G401.6 (cell line): Measurements from ENCODE around the gene CLSTN2.

Experiments used
- FAIRE-seq: peaks from 2 replicates; lab custom pipeline; 2012; peaks lifted over from hg19 to GRCh38; lab: Jason Lieb, UNC

CLSTN2 gene

DNA sequence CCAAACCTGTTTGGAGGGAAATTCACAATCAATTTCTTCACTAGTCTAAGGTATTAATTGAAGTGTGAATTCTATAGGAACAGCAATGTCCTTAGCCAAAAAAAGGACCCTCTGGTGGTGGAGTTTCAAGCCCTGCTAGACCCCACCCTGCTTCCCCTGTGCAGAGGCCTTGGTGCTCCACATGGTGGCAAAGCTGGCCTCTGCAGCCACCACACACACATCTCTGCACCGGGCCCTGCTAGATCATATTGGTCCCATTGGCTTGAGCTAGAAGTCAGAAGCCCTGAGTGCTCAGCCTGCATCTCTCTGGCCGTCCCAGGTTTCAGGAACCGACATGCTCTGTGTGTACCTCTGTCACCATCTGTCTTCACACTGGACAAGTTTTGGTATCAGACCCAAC, 522.0 kb downstream of the CLSTN2 start:
- no peak for FAIRE-seq

DNA sequence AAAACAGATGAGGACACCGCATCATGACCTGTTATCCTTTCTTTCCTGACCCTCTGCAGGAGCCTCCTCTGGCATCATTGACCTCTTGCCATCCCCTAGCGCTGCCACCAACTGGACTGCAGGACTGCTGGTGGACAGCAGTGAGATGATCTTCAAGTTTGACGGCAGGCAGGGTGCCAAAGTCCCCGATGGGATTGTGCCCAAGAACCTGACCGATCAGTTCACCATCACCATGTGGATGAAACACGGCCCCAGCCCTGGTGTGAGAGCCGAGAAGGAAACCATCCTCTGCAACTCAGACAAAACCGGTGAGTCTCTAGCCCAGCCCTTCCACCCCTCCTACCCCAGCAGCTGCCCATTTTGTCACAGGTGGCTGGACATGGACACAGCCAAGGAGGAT, 524.5 kb downstream of the CLSTN2 start:
- FAIRE-seq: no peak

- no peak for FAIRE-seq
Measured at GRCh38 chr3:140461250-140461649, 526.3 kb downstream of the CLSTN2 start.

DNA sequence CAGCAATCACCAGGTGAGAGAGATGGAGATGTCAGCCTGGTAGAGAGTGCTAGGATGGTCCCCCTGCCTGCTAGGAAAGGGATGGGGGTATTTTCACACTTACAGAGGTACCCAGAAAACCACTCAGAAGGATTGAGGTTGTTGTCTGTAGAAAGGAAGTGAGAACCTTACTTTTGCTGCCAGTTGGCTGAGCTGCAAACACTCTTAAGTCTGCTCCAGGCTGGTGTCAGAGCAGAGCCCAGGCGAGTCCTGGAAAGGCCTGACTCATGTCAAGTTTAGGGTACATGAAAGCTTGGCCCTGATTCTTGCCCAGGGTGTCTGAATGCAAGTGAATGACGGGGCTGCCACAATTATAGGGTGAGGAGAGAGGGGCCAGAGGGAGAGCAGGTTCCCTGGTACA, 528.4 kb downstream of the CLSTN2 start:
- FAIRE-seq: no peak

GRCh38 chr3:140465988-140466387, 531.0 kb downstream of the CLSTN2 start:
- no peak for FAIRE-seq

DNA sequence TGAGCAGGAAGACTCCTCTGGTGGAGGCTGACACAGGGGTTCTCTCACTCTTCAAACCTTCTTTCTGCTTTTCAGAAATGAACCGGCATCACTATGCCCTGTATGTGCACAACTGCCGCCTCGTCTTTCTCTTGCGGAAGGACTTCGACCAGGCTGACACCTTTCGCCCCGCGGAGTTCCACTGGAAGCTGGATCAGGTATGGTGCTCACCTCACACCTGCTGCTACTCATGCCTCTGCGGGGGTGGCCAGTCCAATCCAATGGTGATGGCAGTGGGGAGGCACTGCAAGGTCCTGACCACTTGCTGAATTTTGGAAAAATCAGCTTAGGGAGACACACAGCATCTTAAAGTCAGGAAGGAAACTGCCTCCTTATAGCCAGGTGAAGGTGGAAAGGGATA, 531.5 kb downstream of the CLSTN2 start:
- no peak for FAIRE-seq

DNA sequence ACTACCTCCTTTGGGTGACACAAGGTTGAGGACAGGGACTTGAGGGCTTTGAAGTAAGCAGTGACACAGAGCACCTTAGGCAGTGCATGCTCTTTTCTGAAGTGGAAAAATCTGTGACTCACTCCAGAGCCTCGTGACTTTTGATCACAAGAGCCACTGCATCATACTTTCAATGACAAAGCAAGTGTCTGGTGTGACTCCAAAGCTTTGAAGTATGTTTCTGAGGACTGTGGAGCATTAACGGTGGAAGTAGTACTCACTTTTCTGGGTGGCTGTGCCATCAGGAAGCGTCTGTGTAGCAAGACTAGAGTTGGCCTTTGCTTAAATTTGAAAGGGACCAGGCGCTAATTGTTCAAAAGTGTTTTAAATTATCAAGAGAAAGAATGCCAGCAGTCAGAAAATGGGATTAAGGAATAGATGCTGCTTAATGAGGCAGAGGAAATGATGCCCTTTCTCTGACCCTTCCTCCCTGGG, 532.2 kb downstream of the CLSTN2 start:
- no peak for FAIRE-seq

GRCh38 chr3:140467796-140468315, 532.9 kb downstream of the CLSTN2 start:
- no peak for FAIRE-seq

DNA sequence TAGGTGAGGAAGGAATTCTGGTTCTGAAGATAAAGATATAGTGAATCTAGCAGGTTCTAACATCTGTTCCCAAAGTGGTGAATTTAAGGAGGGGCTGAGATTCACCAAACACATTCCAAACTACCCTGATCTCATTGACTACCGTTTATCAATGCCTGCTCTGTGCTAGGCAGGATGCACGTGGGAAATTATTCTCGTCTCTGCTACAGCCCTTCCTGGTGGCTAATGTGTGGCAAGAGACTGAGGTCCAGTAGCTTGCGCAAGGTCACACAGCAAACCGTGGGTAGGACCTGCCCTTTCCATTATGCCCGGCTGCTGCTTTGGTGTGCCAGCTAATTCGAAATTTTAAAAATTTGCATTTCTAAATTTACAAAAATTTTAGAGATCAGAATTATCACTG, 533.4 kb downstream of the CLSTN2 start:
- FAIRE-seq: no peak

DNA sequence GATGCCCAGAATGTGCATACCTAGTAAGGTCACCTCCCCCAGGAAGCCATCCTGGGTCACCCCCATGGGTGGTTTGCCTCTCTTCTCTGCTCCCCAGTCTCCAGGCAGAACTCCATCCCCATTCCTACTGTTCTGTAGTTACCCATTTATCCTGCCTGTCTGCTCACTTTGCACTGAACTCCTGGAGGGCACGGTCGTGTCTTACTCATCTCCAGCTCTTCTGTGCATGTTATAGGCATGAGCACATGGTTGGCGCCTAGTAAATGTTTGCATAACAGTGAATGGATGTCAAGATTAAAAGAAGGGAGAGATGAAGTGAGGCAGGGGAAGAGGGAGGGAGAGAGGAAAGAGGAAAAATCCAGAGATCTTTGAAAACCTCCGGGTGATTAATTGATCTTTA, 534.5 kb downstream of the CLSTN2 start:
- no peak for FAIRE-seq

DNA sequence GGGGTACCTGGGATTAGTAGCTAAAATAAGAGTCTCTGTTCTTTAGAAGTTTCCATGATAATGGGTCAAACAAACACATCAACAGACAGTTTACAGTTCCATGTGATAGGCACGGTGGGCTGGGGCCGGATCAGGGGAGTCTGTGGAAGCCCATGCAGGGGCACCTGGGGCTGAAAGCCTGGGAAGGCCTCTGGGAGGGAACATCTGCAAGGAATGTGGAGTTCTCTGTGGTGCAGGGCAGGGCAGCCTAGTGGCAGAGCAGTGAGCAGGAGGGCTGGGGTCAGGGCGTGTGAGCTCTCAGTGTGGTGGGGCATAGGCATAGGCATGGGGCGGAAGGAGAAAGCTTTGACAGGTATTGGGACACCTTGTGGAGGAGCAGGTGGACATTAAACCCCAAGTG, 535.2 kb downstream of the CLSTN2 start:
- FAIRE-seq: no peak

DNA sequence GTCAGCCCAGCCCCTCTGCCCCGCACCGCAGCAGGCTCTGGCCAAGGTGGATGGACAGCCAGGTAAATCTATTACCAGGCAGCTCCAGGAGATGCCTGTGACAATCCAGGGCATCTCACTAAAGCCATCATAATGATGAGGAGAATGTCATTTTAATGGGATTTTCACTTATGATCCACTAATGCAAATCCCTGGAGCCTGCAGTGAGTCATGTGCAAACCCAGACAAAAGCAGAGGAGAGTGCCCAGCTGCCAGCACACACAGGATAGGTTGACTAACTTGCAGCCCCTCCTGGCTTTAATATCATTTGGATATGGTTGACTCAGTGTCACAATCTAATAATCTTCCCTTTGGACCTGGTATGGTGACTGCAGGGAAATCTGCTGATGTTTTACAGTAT, 536.0 kb downstream of the CLSTN2 start:
- no peak for FAIRE-seq

GRCh38 chr3:140472306-140473020, 537.5 kb downstream of the CLSTN2 start:
- FAIRE-seq: no peak

- FAIRE-seq: no peak
Measured at GRCh38 chr3:140487566-140487965, 552.6 kb downstream of the CLSTN2 start.

DNA sequence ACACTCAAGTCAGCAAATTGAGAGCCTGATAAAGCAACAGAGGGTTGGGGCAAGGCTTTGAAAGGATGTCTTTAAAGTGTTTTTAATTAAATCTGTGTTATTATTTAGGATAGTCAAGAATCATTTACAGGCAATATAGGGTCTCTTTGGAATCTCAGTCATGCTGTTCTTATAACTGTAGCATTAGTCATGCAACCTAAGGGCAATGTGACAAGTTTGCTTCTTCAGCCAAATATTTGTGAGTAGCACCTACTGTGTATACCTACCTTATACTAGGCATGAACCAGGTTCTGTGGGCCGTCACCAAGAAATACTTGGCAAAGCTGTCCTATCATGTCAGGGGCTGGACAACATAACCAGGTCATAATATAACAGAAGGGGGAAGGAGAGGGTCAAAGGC, 558.3 kb downstream of the CLSTN2 start:
- FAIRE-seq: no peak

DNA sequence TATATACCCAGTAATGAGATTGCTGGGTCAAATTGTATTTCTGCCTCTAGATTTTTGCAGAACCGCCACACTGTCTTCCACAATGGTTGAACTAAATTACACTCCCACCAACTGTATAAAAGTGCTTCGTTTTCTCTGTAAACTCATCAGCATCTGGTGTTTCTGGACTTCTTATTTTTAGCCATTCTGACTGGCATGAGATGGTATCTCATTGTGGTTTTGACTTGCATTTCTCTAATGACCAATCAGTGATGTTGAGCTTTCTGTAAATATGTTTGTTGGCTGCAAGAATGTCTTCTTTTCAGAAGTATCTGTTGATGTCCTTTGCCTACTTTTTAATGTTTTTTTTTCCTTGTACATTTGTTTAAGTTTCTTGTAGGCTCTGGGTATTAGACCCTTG, 560.0 kb downstream of the CLSTN2 start:
- FAIRE-seq: no peak

DNA sequence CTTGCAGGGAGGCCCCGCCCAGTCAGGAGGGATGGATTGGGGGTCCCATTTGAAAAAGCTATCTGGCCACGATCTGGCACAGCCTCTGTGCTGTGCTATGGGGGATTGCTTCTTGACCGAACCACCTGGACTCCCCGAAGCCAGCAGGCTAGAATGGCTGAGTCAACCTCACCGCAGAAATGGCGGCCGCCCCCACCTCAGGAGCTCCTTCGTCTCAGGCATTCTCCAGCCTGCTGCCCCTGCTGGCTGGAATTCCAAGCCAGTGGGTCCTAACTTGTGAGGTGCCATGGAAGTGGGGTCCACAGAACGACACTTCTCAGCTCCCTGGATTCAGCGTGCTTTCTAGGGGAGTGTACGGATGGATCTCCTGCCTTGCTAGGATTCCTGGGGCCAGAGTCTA, 562.3 kb downstream of the CLSTN2 start:
- FAIRE-seq: no peak

- no peak for FAIRE-seq
Measured at GRCh38 chr3:140499114-140499757, 564.3 kb downstream of the CLSTN2 start.

GRCh38 chr3:140500473-140500872, 565.5 kb downstream of the CLSTN2 start:
- no peak for FAIRE-seq

- FAIRE-seq: no peak
Measured at GRCh38 chr3:140501061-140501769, 566.2 kb downstream of the CLSTN2 start.

- no peak for FAIRE-seq
Measured at GRCh38 chr3:140501770-140502364, 566.9 kb downstream of the CLSTN2 start.

DNA sequence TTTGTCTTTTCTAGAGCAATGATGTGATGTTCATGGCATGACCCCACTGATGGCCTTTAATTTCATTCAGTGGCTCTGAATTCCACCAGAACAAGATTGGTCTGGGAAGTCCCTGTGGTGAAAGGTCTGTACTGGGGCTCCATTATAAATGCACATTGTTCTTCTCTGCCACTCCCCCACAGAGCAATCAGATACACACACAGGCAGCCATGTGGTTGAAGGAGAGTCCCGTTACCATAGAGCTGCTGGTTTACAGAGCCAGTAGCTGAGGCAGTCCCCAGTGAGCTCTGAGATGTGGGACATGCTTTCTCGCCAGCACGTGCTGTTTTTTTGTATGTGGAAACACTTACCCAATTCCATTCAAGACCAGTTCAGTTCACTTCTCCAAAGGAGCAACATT, 570.2 kb downstream of the CLSTN2 start:
- FAIRE-seq: no peak

DNA sequence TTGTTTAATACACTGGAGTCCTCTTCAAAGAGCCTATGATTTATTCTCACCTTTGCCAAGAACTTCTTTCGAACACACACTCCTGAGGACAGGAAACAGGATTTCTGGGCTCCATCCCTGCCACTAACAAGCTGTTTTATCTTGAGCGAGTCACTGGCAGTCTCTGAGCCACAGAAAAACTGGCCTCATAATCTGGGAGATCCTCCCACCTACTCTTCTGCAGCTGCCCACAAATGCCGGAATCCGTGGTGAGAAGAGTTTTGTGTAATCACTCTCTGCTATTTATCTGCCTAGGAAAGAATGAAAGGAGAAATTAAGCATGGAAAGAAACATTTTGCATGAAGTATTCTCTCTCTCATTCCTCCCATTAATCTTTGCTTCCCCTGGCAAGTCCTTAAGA, 570.9 kb downstream of the CLSTN2 start:
- no peak for FAIRE-seq
